Keratinocyte (primary cell): Measurements from ENCODE around the gene HOXB6. TPM values are rescaled to one million over a fixed set of nuclear protein-coding genes. Genes with fewer than 3 reads are reported as not detected.
A peak's percentile ranks its signal among the peaks of the same experiment; 100 is the strongest.

Experiments used
- DNase-seq: peaks from one replicate; pipeline ENCODE4 v3.0.0-alpha.2; 2011; ENCODE audit warnings: low read depth, missing footprints, low spot score
- FAIRE-seq: peaks from 2 replicates; lab custom pipeline; 2011; peaks lifted over from hg19 to GRCh38; lab: Jason Lieb, UNC
- H2AFZ ChIP-seq: 2 replicates; pipeline ENCODE4 v1.6.0; 2012; ENCODE audit warnings: low read length, control low read depth, inconsistent platforms; ENCODE audit not compliant: control insufficient read depth
- H3K27ac ChIP-seq: 2 replicates; pipeline ENCODE4 v1.5.1; 2011; ENCODE audit warnings: low read length; ENCODE audit not compliant: control insufficient read depth, insufficient read depth
- H3K27me3 ChIP-seq: 3 replicates; pipeline ENCODE4 v1.6.0; 2011; ENCODE audit warnings: low read length; ENCODE audit not compliant: control insufficient read depth, insufficient read depth; ENCODE audit errors: extremely low read depth
- H3K36me3 ChIP-seq, 2 experiments: 2 replicates in 1 of 2; 3 replicates in 1 of 2; pipeline ENCODE4 v1.5.1; 2011; ENCODE audit warnings: low read length in 2 of 2, mild to moderate bottlenecking in 1 of 2; ENCODE audit not compliant: control insufficient read depth in 2 of 2, insufficient read depth in 2 of 2; ENCODE audit errors: extremely low read depth in 1 of 2
- H3K4me1 ChIP-seq: 3 replicates; pipeline ENCODE4 v1.5.1; 2011; ENCODE audit warnings: low read length; ENCODE audit not compliant: control insufficient read depth, insufficient read depth; ENCODE audit errors: extremely low read depth
- H3K4me2 ChIP-seq: 3 replicates; pipeline ENCODE4 v1.6.0; 2011; ENCODE audit warnings: low read depth, low read length; ENCODE audit not compliant: control insufficient read depth, insufficient read depth; ENCODE audit errors: extremely low read depth
- H3K4me3 ChIP-seq, 3 experiments: fragments of 200-600 bp in 1 of 3; sonication (generic) in 1 of 3; 2 replicates in 2 of 3; 3 replicates in 1 of 3; pipeline ENCODE4 v1.5.1; 2011 to 2016; ENCODE audit warnings: low read length in 3 of 3, mild to moderate bottlenecking in 3 of 3, control low read depth in 2 of 3, inconsistent platforms in 1 of 3, low read depth in 1 of 3, mixed read lengths in 1 of 3, mixed run types in 1 of 3, moderate library complexity in 1 of 3; ENCODE audit not compliant: control insufficient read depth in 2 of 3, insufficient read depth in 2 of 3; ENCODE audit errors: extremely low read depth in 1 of 3
- H3K79me2 ChIP-seq: 2 replicates; pipeline ENCODE4 v1.6.0; 2012; ENCODE audit warnings: low read length; ENCODE audit not compliant: control insufficient read depth, insufficient read depth
- H3K9ac ChIP-seq: 3 replicates; pipeline ENCODE4 v1.6.0; 2011; ENCODE audit warnings: low read length; ENCODE audit not compliant: control insufficient read depth, insufficient read depth; ENCODE audit errors: extremely low read depth
- H3K9me1 ChIP-seq: 3 replicates; pipeline ENCODE4 v1.6.0; 2011; ENCODE audit warnings: low read length; ENCODE audit not compliant: control insufficient read depth, insufficient read depth; ENCODE audit errors: extremely low read depth
- H3K9me3 ChIP-seq: 2 replicates; pipeline ENCODE4 v1.5.1; 2012; ENCODE audit warnings: low read depth, low read length; ENCODE audit not compliant: control insufficient read depth
- H4K20me1 ChIP-seq: 3 replicates; pipeline ENCODE4 v1.6.0; 2011; ENCODE audit warnings: low read length; ENCODE audit not compliant: control insufficient read depth, insufficient read depth; ENCODE audit errors: extremely low read depth
- CTCF ChIP-seq, 3 experiments: IDR thresholded peaks in 1 of 3; conservative IDR thresholded peaks in 1 of 3; optimal IDR thresholded peaks in 1 of 3; 2 replicates in 2 of 3; 3 replicates in 1 of 3; pipeline versions ENCODE3 to v1.5.1; 2011; ENCODE audit warnings: low read length in 3 of 3, mild to moderate bottlenecking in 3 of 3, moderate library complexity in 2 of 3, control low read depth in 1 of 3, inconsistent platforms in 1 of 3; ENCODE audit not compliant: insufficient read depth in 2 of 3; ENCODE audit errors: extremely low read depth in 1 of 3
- EZH2 ChIP-seq: IDR thresholded peaks from one replicate; pipeline ENCODE4 v1.6.1; 2012; ENCODE audit warnings: inconsistent platforms, mild to moderate bottlenecking, low read length, moderate library complexity
- dilution Hi-C: fragments of 300-500 bp; cut with MboI; formaldehyde crosslinking; loops from one replicate; pipeline ENCODE4 v1.7.0; 2020; ENCODE audit warnings: low sequenced_read_pairs; ENCODE audit not compliant: extremely low pct_ligation_motif_present
- polyA plus RNA-seq, 5 experiments: library from polyadenylated mRNA; depleted of rRNA in 3 of 5; stranded (reverse) in 3 of 5; stranded (forward) in 1 of 5; unstranded in 1 of 5; fragments of >200 nt; gene quantifications; 1 replicate in 1 of 5; 2 replicates in 3 of 5; 3 replicates in 1 of 5; pipeline versions ENCODE4 v1.2.1 to v1.2.3, GENCODE V29; 2011 to 2012; ENCODE audit warnings: missing spikeins in 2 of 5, low read depth in 1 of 5, low replicate concordance in 1 of 5

Gene HOXB6
- polyA plus RNA-seq, 1 donor (not counting 4 experiments of a cell fraction or from before 2014, with no cell fraction given) = 0.62 TPM

- TF ChIP-seq EZH2 = peak; percentile 98
- TF ChIP-seq CTCF (optimal IDR thresholded peaks at IDR 0.05 in 1 of 3, IDR thresholded peaks at IDR 0.05 in 1 of 3, conservative IDR thresholded peaks at IDR 0.05 in 1 of 3; ENCODE audit: extremely low read depth in 1 of 3, insufficient read depth in 2 of 3, low read length in 3 of 3) = no peak
- no peak overlapping the region for H3K4me3 ChIP-seq
- H2AFZ ChIP-seq = no peak overlapping the region
- no peaks in the 10 kb centered on the region for H3K9me3 ChIP-seq
- no peaks in the 10 kb centered on the region for H3K9me1 ChIP-seq
- peaks cover 100% of the 10 kb centered on the region for H3K27me3 ChIP-seq
- H3K4me2 ChIP-seq = no peak overlapping the region
- dilution Hi-C loops = no loop called here
- no peaks in the 10 kb centered on the region for H3K79me2 ChIP-seq
- no peak overlapping the region for H3K9ac ChIP-seq
- no peaks in the 10 kb centered on the region for H3K36me3 ChIP-seq
- H3K4me1 ChIP-seq = no peaks in the 10 kb centered on the region
- no peak for DNase-seq
- H3K27ac ChIP-seq = no peak overlapping the region
- peaks cover 9% of the 10 kb centered on the region for H4K20me1 ChIP-seq
- FAIRE-seq = no peak
Observed at GRCh38 chr17:48633266-48633677, 28.5 kb upstream of the HOXB6 start.

DNA sequence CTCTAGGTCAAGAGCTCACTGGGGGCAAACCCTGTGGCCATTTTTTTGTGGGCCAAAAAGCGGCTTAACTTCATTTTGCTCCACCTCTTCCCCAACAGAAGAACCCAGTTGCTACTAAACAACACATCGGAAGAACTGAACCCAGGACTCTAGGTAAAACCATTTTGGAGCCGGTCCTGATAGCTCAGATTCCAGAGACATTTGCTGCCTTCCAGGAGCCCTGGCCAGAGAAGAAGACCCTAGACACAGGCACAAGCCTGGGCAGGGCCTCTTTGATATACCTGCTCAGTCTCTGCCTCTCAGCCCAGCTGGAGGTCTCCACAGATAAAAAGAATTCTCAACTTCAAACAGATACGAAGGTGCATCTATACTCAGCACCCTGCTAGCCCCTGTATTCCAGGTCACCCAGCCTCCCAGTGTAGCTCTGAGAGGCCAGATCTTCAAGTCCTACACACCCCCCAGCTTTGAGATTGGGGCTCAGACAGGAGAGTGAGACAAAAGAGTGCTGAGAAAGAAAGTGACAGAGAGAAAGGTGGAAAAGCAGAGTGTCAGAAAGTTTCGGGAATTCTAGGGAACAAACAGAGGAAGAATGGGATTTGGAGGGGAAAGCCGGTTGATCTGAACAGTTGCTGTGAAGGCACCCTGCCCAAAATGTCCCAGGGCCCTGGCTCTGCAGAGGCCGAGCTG, 27.9 kb upstream of the HOXB6 start:
- Histone ChIP-seq H3K79me2 (no peaks in the 10 kb centered on the region), H3K36me3 (no peaks in the 10 kb centered on the region), H3K9me3 (no peaks in the 10 kb centered on the region), H3K4me3 (no peak overlapping the region), H4K20me1 (peaks cover 9% of the 10 kb centered on the region), H3K4me1 (no peaks in the 10 kb centered on the region), H3K4me2 (no peak overlapping the region), H3K9ac (no peak overlapping the region), H3K9me1 (no peaks in the 10 kb centered on the region), H2AFZ (no peak overlapping the region), H3K27ac (no peak overlapping the region), H3K27me3 (peaks cover 100% of the 10 kb centered on the region)
- dilution Hi-C loops = no loop called here
- no peak for DNase-seq
- TF ChIP-seq CTCF (optimal IDR thresholded peaks at IDR 0.05 in 1 of 3, IDR thresholded peaks at IDR 0.05 in 1 of 3, conservative IDR thresholded peaks at IDR 0.05 in 1 of 3; ENCODE audit: extremely low read depth in 1 of 3, insufficient read depth in 2 of 3, low read length in 3 of 3) (no peak), EZH2 (no peak)
- no peak for FAIRE-seq
